GM18499 (cell line): ENCODE measurements around the gene GHRL.
"Not testable (repeated sequence)": the region's sequence is repeated elsewhere in the genome, so short reads cannot be mapped to it uniquely, and the experiment has no call there.

Source experiments
- ATAC-seq: cut with Tn5 transposase; IDR thresholded peaks from one replicate; pipeline ENCODE4 v1.9.1; 2021; ENCODE audit warnings: moderate number of reproducible peaks; ENCODE audit not compliant: insufficient read depth, unreplicated experiment

The GHRL gene

DNA sequence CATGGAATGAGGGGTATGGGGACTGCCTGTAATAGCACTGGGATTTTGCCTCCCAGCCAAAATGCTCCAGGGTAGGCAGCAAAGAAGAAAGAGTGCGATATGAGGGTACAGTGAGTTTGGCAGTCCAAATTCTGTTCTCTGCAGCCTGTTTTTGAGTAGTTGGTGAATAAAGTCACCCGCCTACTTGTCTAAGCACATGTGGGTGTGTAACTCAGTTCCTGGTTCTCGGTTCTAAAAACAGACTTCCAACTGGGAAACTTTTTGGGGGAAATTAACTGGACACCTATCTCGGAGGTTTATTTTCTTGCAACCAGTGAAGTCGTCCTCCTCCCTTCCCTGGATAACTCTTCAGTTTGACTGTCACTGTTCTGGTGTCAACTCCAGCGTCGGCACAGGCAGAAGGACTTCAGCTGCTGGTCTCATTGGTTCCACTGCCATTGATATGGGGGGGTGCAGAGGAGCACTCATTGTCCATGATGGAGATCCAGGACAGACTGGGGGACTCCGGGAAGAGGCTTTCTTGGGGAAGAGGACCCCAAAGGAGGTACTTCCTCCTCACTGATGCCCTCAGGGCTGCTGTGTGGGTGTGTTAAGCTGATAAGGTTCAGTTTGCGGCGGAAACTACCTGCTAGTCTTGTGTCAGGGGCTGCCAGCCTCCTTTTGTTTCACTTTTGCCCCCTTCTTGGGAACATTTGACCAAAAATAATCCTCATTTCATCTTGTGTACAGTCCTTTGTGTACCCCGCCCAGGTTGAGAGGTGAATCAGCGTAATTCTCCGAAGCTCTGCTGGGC is 13.2 kb downstream of the GHRL start:
- ATAC-seq, result no peak

DNA sequence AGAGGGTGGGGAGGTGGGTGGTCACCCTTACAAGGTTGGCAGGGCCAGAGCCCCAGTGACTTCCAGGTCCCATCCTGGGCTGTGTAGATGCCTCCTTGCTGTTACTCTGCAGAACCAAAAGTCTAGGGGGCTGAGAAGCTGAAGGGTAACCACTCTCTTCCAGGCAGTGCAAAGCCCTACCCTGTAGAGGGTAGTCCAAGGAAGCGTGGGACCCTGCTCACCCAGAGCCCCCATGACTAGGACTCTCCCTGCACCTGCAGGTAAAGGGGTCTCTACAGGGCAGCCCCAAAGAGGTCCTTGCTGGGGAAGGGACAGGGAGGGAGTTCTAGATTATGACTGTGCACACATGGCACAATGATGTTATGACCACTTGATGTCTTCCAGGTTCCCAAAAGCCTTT is 14.2 kb downstream of the GHRL start:
- no peak for ATAC-seq

DNA sequence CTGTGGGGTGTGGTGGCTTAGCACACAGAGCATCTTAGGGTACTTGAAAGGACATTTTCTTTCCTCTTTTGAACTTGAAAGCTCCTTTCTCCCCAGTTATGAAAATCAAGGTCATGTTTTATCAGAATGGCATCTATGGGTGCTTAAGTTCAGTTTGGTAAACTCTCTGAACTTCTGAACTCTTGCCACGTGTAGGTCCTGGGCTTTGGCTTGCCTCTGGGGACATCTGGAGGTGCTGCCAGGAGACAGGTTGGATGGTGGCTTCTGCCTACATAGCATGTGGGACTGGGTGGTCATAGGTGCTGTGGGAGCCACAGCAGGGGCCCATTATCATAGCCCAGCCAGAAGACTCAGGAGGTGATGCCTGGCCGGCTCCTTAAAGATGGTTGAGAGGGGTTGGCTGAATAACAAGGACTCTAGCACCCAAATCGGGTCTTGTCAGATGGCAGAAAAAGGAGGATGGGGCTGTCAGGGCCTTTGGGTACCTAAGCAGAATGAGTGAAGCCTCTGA is 15.6 kb downstream of the GHRL start:
- no peak for ATAC-seq

DNA sequence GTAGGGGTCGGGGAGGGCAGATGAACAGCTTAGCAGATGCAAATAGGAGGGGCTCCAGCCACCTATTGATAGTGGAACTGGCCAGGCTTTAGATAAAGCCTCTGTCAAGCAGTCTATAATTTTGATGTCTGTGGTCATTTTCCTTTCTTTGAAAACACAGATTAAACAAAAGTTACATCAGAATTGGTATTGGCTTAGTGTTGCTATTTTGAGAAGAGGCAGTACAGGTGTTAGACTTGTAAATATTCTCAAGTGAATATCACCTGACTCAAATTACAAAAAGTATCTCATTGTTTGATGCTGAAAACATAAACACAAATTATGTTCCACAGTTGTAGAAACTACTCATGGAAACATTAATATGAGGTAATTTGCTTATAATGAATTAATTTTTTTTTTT is 18.1 kb downstream of the GHRL start:
- ATAC-seq, result no peak

DNA sequence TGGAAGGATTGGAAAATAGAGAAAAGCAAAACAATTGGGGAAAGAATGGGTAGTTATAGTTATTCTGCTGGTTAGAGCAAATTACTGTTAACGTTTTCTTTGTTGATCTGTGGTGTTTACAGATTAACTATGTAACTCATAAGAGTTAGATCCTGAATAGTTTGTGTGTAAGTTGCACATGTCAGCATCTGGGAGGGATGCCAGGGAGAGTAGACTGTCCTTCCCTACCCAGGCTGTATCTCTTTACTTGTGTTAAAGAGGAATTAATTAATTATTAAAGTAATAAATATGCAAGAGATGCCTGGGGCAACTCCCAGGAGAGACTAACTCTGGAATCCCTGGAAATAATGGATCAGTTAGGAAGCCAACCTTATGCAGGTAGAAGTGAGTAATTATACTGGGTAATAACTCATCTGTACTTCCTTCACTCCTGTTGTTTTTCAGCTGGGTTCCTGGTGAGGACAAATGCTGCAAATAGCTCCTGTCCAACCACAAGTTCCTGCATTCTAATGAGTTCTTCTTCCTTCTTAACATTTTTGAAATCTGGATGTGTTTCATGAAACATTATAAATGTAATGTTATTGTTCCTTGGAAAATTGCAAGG is 18.9 kb downstream of the GHRL start:
- ATAC-seq, result no peak

DNA sequence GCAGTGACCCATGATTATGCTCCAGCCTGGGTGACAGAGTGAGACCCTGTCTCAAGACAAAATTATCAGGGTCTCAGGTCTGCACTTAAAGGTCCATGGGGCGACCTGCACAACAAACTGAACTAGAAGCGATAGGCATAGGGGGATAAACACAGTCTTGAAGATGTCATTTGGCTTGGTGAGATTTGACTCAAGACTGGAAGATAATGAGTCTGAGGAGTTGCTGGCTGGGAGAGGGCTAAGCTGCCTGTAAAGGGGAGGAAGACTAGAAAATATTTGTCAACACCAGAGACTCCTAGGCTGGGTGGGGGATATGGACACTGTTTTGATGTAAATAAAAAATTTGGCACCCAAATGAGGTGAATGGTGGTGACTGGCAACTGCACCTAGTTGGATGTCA is 19.8 kb downstream of the GHRL start:
- no peak for ATAC-seq

DNA sequence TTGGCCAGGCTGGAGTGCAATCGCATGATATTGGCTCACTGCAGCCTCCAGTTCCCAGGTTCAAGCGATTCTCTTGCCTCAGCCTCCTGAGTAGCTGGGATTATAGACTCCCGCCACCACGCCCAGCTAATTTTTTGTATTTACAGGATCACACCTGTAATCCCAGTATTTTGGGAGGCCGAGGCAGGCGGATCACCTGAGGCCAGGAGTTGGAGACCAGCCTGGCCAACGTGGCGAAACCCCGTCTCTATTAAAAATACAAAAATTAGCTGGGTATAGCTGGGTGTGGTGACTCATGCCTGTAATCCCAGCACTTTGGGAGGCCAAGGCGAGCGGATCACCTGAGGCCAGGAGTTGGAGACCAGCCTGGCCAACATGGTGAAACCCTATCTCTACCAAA is 20.3 kb downstream of the GHRL start:
- not testable (repeated sequence) for ATAC-seq

DNA sequence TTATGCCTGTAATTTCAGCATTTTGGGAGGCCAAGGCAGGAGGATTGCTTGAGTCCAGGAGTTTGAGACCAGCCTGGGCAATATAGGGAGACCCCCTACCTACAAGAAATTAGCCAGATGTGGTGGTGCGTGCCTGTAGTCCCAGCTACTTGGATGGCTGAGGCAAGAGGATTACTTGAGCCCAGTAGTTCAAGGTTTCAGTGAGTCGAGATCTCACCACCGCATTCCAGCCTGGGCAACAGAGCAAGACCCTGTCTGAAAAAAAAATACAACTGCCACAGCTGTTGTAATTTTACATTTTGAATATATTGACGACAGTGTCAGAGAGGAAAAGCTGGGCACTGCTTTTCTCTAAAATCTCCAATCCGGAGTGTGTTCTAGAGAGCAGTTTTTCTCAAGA is 23.3 kb downstream of the GHRL start:
- ATAC-seq, result no peak

DNA sequence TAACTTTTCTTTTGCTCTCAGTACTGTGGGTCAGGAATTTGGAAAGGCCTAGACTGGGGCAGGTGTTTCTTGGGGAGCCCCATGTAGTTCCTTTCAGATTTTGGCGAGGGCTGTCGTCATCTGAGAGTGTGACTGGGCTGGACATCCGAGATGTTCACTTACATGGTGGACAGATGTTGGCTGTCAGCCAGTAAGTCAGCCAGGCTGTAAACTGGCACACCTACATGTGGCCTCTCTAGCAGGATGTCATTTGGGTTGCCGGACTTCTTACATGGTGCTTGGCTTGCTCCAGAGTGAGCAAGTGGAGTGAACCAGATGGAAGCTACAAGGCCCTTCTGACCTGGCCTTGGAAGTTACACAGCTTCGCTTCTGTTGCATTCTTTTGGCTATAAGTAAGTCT is 23.8 kb downstream of the GHRL start:
- ATAC-seq, result no peak

DNA sequence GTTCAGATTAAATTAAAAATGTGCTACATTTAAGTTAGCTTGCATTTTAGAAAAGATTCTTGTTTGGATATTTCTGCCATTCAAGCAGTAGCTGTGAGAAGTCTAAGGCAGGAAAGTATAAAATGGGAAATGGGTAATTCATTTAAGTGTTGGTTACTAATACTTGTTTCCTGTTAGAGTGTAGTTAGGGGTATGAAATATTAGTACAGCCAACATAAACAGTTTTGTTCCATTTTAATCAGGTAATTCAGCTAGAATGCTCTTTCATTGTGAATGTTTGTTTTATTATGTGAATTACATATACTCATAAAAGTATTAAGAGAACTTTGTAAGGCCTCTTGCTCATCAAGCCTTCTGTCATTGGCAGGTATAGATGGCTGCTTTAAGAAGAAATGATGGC is 24.6 kb downstream of the GHRL start:
- ATAC-seq, result no peak

DNA sequence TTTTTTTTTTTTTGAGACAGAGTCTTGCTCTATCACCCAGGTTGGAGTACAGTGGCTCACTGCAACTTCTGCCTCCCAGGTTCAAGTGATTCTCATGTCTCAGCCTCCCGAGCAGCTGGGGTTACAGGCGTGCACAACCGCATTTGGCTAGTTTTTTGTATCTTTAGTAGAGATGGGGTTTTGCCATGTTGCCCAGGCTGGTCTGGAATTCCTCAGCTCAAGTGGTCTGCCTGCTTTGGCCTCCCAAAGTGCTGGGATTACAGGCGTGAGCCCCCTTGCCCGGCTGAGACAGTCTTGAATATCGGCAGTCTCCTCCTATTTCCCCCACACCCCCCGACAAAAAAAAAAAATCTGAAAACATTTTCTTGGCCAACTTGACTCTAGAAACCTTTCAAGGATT is 25.8 kb downstream of the GHRL start:
- ATAC-seq, result not testable (repeated sequence)

DNA sequence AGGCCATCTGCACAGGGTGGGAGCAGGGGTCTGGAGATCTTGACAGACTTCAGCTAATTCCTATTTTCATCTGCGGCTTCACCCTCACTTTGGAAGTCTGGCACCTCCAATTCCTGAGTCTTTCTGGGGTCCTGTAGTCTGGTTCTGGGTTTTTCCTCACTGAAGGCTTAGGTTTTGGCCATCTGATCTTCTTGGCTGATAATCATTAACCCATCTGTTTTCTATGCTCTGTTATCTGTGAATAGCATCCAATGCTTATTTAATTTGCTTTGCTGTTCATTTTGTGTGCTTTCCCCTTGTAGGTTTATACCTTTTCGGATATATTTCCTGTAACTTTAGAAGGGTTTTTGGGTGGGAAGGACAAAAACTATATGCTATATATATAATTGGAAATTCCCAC is 26.9 kb downstream of the GHRL start:
- no peak for ATAC-seq

DNA sequence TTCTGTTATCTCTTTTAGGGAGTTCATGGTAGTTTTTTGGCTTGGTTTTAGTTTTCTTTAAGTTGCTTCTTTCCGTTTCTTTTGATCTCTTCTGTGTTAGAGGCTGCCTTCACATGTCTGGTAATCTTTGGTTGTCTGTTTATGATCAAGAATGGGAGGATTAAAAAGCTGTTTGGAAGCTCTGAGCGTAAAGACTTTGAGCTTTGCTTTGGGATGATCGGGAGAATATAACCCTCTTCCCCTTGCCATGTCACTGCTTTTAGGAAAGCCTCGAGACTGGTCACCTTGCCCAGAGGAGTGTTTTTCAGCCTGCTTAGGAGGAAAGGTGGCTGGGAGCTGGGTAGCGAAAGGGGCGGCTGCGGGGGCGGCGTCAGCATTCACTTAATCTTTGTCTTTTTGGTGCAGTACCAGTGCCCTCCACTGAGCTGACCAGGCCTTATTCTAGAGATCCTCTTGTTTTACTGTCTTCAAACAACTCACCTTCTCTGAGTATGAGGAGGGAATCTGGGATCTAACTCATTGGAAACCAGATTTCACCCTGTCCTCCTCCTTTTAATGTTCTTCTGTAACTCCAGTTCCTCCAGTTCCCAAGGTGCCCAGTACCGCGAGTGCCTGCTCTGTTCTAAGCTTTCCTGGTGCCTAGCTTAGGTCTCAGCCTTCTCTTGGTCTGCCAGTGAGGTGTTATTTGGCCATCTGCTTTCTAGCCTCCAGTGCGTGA is 28.9 kb downstream of the GHRL start:
- no peak for ATAC-seq

DNA sequence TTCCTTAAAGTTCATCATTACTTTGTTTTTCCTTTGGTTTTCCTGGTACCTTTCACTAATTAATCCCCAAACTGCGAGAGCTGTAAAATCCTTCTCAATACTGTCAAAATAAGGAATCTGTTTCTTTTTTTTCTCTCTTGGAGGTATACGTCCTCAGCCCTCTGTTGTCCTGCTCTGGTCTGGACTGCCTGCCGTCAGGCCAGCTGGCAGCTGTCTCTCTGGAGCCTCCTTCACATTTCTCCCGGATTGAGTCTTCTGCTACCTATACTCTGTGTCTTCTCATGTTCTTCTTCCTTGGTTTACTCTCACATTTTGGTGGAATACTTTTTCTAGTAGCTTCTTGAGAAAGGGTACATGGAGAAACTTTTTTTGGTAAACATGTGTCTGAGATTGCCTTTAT is 30.7 kb downstream of the GHRL start:
- ATAC-seq, result no peak

DNA sequence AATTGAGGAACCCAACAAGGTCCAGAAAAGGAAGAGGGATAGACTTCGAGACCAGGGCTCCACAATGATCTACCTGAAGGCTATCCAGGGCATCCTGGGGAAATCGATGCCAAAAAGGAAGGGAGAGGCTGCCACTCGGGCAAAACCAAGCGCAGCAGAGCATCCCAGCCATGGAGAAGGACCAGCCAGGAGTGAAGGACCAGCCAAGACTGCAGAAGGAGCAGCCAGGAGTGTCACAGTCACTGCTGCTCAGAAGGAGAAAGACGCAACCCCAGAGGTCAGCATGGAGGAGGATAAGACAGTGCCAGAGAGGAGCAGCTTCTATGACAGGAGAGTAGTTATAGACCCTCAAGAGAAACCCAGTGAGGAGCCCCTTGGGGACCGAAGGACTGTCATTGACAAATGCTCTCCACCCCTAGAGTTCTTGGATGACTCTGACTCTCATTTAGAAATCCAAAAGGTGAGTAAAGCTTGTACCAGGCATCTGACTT is 32.5 kb downstream of the GHRL start:
- ATAC-seq, result no peak

DNA sequence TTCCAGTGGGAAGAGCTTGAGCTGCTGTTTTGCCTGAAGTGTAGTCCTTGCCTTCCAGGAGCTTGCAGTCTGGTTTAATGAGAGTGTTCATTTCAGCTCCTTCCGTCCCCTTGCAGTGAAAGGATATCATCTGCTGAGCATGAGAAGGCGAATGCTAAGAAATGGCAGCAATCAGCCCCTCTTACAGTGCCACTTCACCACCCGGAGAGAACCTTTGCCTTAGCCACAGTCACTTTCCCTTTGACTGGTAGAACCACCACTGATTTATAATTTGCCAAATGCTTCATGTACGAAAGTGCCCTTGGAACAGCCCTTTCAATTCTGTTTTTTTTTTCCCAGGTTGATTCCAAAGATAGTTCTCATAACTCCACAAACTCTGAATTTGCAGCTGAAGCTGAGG is 32.9 kb downstream of the GHRL start:
- no peak for ATAC-seq

DNA sequence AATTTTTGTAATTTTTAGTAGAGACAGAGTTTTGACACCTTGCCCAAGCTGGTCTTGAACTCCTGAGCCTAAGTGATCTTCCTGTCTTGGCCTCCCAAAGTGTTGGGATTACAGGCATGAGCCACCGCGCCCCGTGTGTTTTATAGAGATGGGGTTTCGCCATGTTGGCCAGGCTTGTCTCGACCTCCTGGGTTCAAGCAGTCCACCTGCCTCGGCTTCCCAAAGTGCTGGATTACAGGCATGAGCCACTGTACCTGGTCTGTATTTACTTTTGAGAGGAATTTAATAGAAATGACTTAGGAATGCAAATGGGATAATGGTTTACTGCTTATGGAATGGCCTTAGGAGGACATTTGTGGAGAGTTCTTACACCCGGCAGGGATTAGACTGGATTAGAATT is 33.7 kb downstream of the GHRL start:
- ATAC-seq, result no peak

DNA sequence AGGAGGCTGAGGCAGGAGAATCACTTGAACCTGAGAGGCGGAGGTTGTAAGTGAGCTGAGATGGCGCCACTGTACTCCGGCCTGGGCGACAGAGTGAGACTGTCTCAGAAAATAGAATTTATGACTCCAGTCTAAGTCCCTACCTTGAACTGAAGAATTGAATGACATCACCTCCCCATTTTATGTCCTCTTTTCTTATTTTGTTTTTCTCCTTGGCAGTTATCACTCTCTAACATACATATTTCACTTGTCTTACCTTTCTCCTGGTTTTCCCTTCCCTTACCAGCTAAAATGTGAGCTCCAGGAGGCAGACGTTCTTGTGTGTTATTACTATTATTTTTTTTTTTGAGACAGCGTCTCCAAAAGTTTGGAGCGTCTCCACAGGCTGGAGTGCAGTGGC is 36.9 kb downstream of the GHRL start:
- ATAC-seq, result no peak

DNA sequence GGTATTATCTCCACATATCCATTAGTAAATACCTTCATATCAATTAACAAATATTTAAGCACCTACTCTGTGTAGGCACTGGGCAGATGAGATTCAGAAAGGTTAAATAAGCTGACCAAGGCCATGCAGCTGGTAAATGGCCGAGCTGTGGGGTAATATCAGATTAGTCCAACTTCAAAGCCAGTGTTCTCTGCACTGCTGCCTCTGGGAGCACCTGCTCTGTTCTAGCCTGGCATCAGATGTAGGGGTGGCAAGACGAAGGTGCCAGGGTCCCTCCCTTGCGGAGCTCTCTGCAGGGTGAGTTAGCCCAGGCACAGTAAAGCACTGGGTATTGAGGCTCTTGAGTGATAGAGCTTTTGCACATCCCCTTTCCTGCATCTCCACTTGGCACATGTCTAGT is 39.0 kb downstream of the GHRL start:
- no peak for ATAC-seq

DNA sequence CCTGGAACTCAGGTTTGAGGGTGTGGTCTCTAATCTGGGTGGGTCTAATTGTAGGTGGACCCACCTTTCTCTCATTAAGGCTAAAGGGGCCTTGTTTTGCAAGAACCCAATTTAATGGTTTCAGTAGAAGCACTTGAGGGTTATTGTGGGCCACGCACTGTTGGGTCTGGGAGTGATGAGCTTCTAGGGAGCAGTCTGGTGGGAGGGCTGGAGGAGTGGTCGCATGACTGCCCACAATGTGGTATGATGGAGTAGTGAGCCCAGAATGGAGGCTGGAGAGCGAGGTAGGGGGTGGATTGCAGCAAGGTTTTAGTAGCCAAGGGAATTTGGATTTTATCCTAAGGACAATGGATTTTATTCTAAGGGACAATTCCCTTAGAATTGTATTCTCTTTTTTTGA is 41.7 kb downstream of the GHRL start:
- no peak for ATAC-seq

DNA sequence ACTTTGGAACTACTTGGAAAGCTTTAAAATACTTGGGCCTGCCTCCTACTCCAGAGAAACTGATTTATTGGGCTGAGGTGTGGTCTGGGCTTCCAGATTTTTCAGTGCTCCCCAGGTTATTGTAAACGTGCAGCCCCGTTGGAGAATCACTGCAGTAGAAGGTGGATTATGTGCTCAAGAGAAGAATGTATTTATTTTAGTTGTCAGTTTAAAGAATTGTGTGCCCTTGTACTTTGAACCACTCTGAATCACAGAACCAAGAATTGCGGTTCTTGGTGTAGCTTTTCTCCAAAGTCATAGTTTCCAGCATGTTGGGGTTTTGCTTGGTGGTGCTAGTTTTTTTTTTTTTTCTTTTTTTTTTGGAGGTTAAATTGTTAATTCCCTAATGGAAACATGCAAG is 42.9 kb downstream of the GHRL start:
- ATAC-seq, result no peak
